ENCODE measurements around the gene APOE. TPM values are rescaled to one million over a fixed set of nuclear protein-coding genes. Genes with fewer than 3 reads are reported as not detected.
"Not testable (repeated sequence)": the region's sequence is repeated elsewhere in the genome, so short reads cannot be mapped to it uniquely, and the experiment has no call there.

APOE gene
- total RNA-seq, 1 donor from 2014 or later, result 655 TPM

DNA sequence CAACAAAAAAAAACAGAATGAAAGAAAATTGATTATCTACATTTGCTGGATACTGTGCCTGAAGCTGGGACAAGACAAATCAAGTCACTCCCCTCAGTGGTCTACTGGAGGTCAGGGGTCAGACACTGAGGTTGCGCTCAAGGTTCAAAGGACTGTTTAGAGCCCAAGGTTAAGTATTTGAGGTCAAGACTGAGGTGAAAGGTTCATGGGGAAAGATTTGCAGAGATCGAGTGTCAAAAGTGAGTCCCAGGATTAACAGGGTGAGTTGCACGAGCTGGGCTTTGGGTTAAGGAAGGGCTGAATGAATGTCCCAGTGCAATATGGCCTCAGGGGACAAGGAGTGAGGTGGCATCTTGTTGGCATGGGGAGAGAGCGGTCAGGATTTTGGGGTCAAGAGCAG is 17.9 kb upstream of the APOE start:
- H3K27me3 ChIP-seq (ENCODE audit: insufficient read depth, low read length), result no peaks in the 10 kb centered on the region
- no peak overlapping the region for H3K4me3 ChIP-seq (ENCODE audit: insufficient read depth, low read depth, low read length)
- H3K36me3 Mint-ChIP-seq (ENCODE audit: low read depth, unreplicated experiment), result peaks cover 33% of the 10 kb centered on the region
- H3K4me3 Mint-ChIP-seq (ENCODE audit: unreplicated experiment), result no peak overlapping the region
- TF ChIP-seq EZH2 (IDR thresholded peaks at IDR 0.05; ENCODE audit: insufficient read depth, low read length), result no peak
- TF ChIP-seq, protein P1, sequence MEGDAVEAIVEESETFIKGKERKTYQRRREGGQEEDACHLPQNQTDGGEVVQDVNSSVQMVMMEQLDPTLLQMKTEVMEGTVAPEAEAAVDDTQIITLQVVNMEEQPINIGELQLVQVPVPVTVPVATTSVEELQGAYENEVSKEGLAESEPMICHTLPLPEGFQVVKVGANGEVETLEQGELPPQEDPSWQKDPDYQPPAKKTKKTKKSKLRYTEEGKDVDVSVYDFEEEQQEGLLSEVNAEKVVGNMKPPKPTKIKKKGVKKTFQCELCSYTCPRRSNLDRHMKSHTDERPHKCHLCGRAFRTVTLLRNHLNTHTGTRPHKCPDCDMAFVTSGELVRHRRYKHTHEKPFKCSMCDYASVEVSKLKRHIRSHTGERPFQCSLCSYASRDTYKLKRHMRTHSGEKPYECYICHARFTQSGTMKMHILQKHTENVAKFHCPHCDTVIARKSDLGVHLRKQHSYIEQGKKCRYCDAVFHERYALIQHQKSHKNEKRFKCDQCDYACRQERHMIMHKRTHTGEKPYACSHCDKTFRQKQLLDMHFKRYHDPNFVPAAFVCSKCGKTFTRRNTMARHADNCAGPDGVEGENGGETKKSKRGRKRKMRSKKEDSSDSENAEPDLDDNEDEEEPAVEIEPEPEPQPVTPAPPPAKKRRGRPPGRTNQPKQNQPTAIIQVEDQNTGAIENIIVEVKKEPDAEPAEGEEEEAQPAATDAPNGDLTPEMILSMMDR (IDR thresholded peaks at IDR 0.05; ENCODE audit: insufficient read depth, low read depth, low read length), result no peak
- H3K27ac ChIP-seq (ENCODE audit: low read depth, low read length), result no peak overlapping the region
- no peaks in the 10 kb centered on the region for H3K27me3 Mint-ChIP-seq (ENCODE audit: low read depth, unreplicated experiment)
- H3K9me3 ChIP-seq (ENCODE audit: insufficient read depth, low read depth, low read length), result no peaks in the 10 kb centered on the region
- FAIRE-seq (no peak), DNase-seq (ENCODE audit: low read depth) (no peak)
- no peak overlapping the region for H3K9ac ChIP-seq (ENCODE audit: low read length)
- peaks cover 1% of the 10 kb centered on the region for H3K9me3 Mint-ChIP-seq (ENCODE audit: unreplicated experiment)
- no peak overlapping the region for H3K4me2 ChIP-seq (ENCODE audit: low read length)
- peaks cover 16% of the 10 kb centered on the region for H3K79me2 ChIP-seq (ENCODE audit: insufficient read depth, low read length)
- H3K27ac Mint-ChIP-seq (ENCODE audit: unreplicated experiment), result no peak overlapping the region
- H4K20me1 ChIP-seq (ENCODE audit: insufficient read depth, low read length), result peaks cover 11% of the 10 kb centered on the region
- H3K4me1 Mint-ChIP-seq (ENCODE audit: low read depth, unreplicated experiment), result peaks cover 24% of the 10 kb centered on the region
- H3K4me1 ChIP-seq (ENCODE audit: insufficient read depth, low read length), result peaks cover 24% of the 10 kb centered on the region
- peaks cover 12% of the 10 kb centered on the region for H3K36me3 ChIP-seq (ENCODE audit: insufficient read depth, low read length)
- no peak overlapping the region for H2AFZ ChIP-seq (ENCODE audit: low read depth, low read length)

DNA sequence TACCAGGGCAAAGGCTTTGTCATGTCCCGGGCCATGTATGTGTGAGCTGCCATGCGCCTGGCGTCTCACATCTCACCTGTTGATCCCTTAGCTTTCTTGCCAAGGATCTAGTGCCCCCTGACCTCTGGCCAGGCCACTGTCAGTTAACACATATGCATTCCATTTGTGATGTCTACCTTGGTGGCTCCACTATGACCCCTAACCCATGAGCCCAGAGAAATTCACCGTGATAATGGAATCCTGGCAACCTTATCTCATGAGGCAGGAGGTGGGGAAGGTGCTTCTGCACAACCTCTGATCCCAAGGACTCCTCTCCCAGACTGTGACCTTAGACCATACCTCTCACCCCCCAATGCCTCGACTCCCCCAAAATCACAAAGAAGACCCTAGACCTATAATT is 17.3 kb upstream of the APOE start:
- H3K4me1 ChIP-seq (ENCODE audit: insufficient read depth, low read length), result peaks cover 28% of the 10 kb centered on the region
- peaks cover 16% of the 10 kb centered on the region for H3K36me3 ChIP-seq (ENCODE audit: insufficient read depth, low read length)
- not testable (repeated sequence) for H3K9ac ChIP-seq (ENCODE audit: low read length); H3K9me3 Mint-ChIP-seq (ENCODE audit: unreplicated experiment); H3K4me3 ChIP-seq (ENCODE audit: insufficient read depth, low read depth, low read length); H3K4me3 Mint-ChIP-seq (ENCODE audit: unreplicated experiment); DNase-seq (ENCODE audit: low read depth); FAIRE-seq; H3K27me3 ChIP-seq (ENCODE audit: insufficient read depth, low read length); H3K4me2 ChIP-seq (ENCODE audit: low read length); H2AFZ ChIP-seq (ENCODE audit: low read depth, low read length); H3K9me3 ChIP-seq (ENCODE audit: insufficient read depth, low read depth, low read length); H3K27ac Mint-ChIP-seq (ENCODE audit: unreplicated experiment); H3K27me3 Mint-ChIP-seq (ENCODE audit: low read depth, unreplicated experiment); H3K27ac ChIP-seq (ENCODE audit: low read depth, low read length)
- peaks cover 23% of the 10 kb centered on the region for H3K79me2 ChIP-seq (ENCODE audit: insufficient read depth, low read length)
- H3K36me3 Mint-ChIP-seq (ENCODE audit: low read depth, unreplicated experiment), result peaks cover 34% of the 10 kb centered on the region
- H4K20me1 ChIP-seq (ENCODE audit: insufficient read depth, low read length), result peaks cover 17% of the 10 kb centered on the region
- peaks cover 25% of the 10 kb centered on the region for H3K4me1 Mint-ChIP-seq (ENCODE audit: low read depth, unreplicated experiment)

DNA sequence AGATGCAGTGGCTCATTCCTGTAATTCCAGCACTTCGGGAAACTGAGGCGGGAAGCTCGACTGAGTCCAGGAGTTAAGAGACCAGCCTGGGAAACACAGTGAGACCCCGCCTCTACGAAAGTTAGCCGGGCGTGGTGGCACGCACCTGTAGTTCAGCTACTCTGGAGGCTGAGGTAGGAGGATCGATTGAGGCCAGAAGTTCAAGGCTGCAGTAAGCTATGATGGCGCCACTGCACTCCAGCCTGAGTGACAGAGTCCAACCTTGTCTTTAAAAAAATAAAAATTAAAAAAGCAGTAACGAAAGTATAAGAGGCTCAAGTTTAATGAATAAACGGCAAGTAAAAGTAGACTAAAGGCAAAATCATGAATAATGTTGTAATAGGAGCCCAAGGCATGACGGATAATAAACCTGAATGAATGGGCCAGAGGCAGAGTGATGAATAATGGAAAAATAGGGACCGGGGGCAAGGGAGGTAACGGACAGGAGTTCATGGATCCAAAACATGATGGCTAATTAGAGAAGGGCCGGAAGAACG is 15.7 kb upstream of the APOE start:
- Histone ChIP-seq H3K27me3 (ENCODE audit: insufficient read depth, low read length) (no peaks in the 10 kb centered on the region), H2AFZ (ENCODE audit: low read depth, low read length) (peak overlapping the region; percentile 75), H3K27ac (ENCODE audit: low read depth, low read length) (peak overlapping the region; percentile 91), H3K4me2 (ENCODE audit: low read length) (peak overlapping the region; percentile 86), H3K9ac (ENCODE audit: low read length) (peak overlapping the region; percentile 74), H4K20me1 (ENCODE audit: insufficient read depth, low read length) (peaks cover 26% of the 10 kb centered on the region), H3K36me3 (ENCODE audit: insufficient read depth, low read length) (peaks cover 22% of the 10 kb centered on the region), H3K4me3 (ENCODE audit: insufficient read depth, low read depth, low read length) (peak overlapping the region; percentile 57), H3K9me3 (ENCODE audit: insufficient read depth, low read depth, low read length) (no peaks in the 10 kb centered on the region), H3K4me1 (ENCODE audit: insufficient read depth, low read length) (peaks cover 23% of the 10 kb centered on the region), H3K79me2 (ENCODE audit: insufficient read depth, low read length) (peaks cover 36% of the 10 kb centered on the region)
- Mint-ChIP-seq H3K27me3 (ENCODE audit: low read depth, unreplicated experiment) (no peaks in the 10 kb centered on the region), H3K4me3 (ENCODE audit: unreplicated experiment) (peak overlapping the region; percentile 72), H3K9me3 (ENCODE audit: unreplicated experiment) (no peaks in the 10 kb centered on the region), H3K27ac (ENCODE audit: unreplicated experiment) (peak overlapping the region; percentile 84), H3K4me1 (ENCODE audit: low read depth, unreplicated experiment) (peaks cover 24% of the 10 kb centered on the region), H3K36me3 (ENCODE audit: low read depth, unreplicated experiment) (peaks cover 28% of the 10 kb centered on the region)
- TF ChIP-seq, protein P1 (IDR thresholded peaks at IDR 0.05; ENCODE audit: insufficient read depth, low read depth, low read length), result no peak
- no peak for TF ChIP-seq EZH2 (IDR thresholded peaks at IDR 0.05; ENCODE audit: insufficient read depth, low read length)
- FAIRE-seq (no peak), DNase-seq (ENCODE audit: low read depth) (no peak)

Data from astrocyte (in vitro differentiated cells and primary cell).